Amygdala (tissue), 56 donors: ENCODE data around the gene ODC1.

Experiments
- DNase-seq, 56 donors: peaks; one replicate each; lab custom pipeline; 2025; lab: John Stamatoyannopoulos, UW

Gene ODC1

DNA sequence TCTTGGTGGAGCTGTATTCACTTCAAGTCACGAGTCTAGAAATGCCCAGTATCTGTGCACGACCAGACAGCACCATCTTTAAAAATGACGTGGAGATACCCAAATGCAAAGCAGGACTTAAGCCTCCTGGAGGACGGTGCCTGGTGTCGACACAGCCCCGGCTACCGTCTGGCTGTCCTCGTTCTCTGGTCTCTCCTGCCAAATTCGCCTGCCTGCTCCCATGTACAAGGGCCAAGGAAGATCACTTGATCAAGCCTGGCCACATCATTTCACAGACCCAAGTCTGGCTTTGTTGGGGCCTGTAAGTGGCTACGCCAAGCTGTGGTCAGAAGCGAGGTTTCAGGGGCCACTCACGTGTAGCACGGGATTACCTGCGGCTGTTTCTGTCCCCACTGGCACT lies 9.4 kb downstream of the ODC1 start:
- DNase-seq, result no peak

DNA sequence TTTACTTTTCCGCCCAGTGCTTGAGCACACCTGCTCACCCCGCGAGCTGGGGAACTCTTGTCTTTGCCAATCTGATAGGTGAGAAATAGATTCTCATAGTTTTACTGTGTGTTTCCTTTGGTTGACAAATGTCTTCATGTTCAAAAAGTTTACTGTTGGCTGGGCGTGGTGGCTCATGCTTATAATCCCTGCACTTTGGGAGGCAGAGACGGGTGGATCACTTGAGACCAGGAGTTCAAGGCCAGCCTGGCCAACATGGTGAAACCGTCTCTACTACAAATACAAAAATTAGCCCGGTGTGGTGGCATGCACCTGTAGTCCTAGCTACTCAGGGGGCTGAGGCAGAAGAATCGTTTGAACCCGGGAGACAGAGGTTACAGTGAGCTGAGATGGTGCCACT lies 10.3 kb downstream of the ODC1 start:
- DNase-seq, result no peak

DNA sequence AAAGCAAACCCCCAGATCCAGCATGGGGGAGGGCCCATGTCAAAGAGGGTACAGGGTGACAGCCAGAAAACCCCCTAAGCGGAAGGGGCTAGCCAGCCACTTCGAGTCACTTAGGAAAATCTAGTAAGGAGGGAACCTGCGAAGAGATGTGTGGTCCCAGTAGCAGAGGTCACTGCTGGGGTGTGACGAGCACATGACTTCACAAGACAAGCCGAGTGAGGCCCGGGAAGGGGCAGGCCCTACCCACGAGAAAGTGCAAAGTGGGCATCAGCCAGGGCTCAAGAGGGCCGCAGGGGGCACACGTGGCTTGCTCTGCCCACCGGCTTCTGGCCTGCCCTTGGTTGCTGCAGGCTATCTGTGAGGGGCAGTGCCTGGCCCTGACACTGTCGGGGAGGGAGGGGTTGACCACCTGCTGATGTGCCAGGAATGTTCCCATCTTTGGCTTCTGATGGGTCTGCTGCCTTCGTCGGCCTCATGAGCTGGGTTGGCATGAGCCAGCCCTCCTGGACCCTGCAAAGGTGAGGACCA lies 11.5 kb downstream of the ODC1 start:
- DNase-seq, result no peak

DNA sequence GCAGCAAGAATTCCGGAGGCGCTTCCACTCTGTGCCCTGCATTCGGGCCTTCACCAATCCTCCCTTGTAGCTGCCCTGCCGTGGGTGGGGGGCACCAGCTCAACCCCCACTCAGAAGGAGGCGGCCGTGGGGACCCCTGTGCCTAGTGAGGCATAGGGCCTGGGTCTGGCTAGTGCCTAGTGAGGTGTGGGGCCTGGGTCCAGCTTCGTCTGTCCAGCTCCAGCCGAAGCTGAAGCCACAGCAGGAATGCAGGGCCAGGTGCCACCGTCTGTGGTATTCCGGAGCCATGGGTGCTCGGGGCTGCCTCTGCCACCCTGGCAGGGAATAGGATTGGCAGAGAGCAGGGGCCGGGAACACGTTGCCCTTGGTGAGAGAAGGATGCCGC lies 12.3 kb downstream of the ODC1 start:
- DNase-seq, result no peak

DNA sequence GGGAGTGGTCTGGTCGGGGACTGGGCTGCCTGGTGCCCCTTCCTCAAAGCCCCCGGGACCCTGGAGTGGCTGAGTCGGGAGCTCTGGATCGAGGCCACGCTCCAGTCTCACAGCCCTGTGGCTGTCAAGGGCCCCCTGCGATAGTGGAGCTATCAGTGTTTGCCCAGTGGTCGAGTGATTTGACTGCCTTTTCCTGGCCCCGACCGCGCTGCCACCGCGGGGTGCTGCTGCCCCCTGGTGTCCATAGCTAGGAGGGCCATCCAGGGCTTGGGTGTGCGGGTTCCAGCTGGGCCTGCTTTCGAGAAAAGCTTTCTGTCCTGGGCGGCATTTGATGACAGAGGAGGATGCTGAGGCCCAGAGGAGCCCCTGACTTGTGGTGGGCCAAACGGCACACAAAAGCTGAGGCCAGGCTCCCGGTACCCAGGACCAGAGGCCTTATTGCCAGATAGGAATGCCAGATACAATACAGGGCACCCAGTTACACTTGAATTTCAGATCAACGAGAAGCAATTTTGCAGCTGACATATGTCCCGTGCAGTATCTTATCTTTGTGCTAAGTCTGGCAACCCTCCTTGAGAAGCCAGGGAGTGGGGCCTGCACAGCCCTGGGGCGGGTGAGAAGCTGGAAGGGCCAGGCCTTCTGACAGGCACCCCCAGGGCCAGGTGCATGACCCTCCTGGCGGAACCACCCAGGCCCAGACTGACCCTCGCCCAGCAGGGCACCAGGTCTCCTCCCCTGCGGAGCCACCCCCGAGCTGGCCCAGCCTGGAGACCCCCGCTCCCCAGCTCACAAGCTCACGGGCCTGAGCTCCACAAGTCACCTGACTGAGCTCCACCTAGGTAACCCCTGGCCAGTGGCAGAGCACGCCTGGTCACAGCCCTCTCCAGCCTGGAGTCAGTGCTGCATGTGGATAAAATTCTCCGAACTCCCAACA lies 13.0 kb downstream of the ODC1 start:
- peak in 47 of 56 donors; percentile 12 to 80 (median 46) for DNase-seq

DNA sequence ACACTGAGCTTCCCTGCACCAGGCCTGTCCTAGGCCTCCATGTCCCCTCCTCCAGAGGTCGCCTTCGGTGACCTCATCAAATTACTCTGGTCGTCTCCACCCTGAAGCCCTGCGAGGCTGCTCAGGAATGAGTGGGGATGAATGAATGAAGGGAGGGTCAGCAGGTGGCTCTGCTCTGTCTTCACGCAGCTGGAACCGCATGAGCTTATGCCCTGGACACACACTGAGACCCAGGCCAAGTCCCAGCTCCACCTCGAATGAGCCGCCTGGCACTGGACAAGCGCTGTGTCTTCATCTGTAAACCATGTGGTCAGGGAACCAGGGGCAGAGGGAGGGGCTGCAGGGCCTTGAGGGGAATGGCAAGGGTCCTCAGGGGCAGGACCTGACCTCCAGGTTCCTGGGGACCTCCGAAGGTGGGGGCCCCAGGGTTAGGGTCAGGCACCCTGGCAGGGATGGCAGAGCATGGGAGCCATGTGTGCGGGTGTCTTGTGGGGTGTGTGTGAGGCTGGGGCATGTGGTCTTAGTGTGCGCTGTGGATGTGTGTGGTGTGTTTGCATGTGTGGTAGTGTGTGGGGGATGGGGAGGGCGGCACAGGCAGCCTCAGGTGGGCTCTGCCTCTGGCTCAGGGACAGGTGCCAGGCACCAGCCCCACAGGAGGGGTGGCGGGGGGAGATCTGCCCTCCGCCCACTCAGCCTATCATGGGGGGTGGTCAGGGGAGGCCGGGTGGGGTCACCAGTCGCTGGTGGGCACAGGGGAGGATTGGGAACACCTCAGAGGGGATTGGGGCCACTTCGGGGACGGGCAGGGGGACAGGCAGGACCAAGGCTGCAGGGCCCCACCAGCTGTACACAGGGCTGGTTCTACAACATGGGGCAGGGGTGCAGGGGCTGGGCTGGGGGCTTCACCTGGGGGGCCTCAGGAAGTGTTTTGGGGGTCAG lies 13.9 kb downstream of the ODC1 start:
- DNase-seq, result no peak

DNA sequence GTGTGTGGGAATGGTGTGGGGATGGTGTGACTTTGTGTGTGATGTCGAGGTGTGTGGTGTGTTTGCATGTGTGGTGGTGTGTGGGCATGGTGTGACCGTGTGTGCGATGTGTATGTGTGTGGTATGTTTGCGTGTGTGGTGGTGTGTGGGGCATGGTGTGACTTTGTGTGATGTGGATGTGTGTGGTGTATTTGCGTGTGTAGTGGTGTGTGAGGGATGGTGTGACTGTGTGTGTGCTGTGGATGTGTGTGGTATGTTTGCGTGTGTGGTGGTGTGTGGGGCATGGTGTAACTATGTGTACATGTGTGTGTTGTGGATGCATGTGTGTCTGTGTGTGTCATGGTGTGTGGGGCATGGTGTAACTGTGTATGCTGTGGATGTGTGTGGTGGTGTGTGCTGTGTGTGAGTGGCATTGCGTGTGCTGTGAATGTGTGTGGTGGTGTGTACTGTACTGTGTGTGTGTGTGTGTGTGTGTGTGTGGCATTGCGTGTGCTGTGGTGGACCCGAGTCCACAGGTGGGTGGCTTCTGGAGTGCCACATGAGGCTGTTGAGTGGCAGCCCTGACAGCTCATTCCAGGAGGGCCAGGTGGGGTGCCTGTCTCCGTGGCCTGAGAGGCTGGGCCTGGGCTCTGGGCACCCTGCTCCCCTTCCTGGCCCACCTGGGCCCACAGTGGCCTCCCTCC lies 14.7 kb downstream of the ODC1 start:
- DNase-seq, result no peak

DNA sequence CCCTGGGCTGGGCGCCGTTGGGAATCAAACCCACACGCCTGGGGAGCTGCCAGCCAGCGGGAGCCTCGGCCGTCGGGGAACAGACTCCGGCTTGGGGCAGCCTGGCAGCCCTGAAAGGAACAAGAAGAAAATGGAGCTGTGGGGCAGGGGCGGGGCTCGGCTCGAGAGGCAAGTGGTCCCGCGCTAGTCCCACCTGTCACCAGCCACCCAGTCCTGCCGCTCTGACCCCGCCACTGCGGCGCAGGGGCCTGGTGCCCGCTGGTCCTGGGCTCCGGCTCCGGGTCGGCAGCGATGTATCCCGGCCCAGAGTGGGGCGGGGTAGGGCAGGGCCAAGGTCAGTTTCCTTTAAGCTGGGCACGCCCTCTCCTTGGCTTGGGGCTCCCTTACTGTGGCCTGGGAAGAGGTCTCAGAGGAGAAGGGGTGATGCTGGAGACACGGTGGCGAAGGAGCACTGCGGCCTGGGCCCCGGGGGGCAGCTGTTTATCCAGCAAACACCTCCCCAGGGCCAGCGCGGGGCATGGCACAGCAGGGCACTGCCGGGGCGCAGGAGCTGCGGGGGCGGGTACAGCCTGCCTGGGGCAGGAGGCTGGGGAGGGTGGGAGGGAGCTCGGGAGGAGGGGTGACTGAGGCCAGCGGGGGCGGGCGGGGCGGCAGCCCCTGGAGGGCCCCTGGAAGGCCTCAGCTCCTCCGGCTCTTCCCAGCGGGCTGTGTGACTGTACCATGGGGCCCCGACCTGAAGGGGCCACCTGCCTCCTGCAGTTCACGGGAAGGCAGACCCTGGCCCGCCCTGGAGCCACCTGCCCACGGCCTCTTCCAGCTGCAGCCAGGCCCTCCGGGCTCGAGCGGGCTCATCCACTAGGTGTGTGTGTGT lies 15.6 kb downstream of the ODC1 start:
- DNase-seq, result no peak

DNA sequence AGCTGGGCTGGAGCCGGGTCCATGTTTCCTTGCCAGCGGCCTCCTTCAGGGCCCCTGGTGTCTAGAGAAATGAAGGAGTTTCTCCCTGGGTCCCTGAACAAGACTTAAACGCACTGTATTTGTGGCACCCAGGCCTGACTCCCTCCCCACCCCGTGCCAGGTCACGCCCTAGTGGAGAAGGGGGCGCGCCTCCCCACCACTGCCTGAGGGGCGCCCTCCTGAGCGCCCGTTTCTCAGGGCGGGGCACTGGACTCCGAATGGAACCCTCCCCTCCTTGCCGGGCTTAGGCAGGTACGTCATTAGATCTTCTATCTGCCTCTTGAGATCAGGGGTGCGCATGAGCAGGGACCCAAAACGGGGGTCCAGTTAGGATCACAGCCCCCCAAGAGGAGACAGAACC lies 16.3 kb downstream of the ODC1 start:
- DNase-seq, result no peak

DNA sequence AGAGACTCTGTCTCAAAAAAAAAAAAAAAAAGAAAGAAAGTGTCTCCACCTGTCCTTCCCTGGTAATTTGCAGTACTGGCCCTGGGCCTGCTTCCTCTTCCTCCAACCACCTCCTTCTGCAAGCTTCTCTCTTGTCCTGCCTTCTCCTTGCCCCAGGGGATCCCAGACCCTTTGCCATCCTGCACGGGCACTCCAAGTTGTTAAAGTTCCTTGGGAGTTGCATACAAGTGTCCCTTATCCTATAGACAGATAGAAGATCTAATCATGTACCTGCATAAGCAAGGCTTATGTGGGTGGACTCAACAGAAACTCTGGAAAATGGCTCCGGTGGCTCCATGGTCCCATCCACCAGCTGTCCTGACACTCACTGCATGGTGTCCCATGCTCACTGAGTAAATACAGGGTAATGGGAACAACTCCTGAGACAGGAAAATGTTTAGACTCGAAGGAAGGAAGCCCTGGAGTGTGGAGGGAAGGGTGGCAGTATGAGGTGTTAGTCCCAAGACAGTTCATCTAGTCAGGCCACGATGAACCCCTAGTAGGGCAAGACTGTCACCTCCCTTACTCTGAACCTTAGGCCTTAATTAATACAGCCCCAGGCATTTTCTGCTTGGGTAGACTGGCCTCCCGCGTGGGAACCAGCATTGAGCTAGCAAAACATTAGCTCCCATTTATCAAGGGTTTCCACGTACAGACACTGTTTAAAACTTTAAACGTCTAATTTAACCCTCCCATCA lies 17.1 kb downstream of the ODC1 start:
- no peak for DNase-seq

DNA sequence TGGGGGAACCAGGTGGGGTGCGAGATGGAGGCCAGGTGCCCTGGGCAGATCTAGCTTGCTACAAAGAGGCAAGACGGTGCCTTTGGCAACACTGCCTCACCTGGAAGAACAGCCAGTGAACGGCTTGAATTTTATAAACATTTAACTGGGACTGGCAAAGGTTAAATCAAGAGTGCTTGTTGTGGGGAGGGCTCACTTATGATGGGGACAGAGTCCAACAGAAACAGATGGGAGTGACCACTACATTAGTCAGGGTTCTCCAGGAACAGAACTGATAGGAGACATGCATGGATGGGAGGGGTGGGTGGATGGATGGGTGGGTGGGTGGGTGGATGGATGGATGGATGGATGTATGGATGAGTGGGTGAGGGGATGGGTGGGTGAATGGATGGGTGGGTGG lies 19.2 kb downstream of the ODC1 start:
- DNase-seq, result no peak

DNA sequence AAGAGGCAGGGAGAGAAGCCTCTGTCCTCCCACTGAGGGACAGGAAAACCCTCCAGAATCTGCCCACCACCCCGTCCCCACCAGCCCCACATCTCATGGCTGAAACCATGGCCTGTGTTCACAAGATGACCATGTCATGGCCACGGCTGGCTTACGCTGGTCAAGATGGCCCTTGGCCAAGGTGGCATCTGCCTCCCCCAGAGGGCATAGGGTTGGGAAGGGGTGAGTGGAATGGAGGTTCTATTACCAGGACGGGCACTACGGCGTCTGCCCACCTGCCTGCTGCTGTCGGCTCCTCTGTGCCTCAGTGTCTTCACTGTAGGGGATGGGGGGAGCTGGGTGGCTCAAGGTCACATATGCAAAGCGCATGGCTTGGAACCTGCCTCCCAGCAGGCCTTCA lies 19.8 kb downstream of the ODC1 start:
- no peak for DNase-seq

DNA sequence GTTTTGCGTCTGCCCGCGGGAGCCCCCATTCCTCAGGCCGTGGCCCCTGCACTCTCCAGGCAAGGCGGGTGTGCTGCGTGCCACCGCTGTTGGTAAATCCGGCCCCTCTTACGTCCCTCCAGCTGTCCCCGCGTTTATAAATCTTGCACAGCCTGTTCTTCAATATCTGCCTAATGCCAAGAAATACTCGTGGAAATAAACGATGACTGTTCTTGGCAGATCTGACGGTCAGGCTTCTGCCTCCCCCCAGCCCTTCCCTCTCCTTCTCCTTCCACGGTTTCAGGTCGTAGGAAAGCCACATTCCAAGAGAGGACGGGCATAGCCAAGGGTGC lies 20.5 kb downstream of the ODC1 start:
- DNase-seq, result no peak

DNA sequence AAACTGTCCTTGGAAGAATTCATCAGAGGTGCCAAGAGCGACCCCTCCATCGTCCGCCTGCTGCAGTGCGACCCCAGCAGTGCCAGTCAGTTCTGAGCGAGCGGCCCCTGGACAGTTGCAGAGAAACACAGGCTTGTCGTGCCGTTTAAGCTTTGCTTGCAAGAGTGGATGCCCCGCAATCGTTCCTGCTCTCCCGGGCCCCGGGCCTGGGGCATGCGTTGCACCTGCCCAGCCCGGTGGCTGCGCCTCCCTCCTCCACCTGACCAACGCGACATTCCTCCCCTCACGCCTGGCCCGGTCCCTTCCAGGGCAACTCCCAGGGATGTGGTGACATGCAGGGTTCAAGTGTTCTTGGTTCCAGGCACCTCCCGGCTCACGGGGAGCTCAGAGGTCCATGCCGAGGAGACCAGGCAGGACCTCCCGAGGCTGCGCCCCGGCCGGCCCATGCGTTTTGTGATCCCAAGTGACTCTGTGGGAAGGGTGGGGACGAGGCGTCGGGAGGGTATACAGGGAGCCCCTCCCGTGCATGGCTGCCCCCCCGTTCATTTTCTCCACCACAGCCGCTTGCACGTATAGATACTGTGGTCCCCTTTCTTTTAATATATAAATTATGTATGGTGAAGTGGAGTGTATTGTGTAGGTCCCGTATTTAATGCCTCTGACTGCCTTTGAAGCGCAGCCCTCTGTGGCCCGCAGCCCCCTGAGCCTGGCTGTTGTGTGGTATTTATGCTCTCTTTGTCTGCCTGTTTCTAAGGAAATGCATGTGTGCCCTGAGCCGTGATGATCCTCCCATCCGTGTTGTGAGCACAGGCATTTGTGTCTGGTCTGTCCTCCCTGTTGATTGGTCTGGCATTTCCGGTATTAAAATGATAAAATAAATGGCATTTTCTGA lies 21.2 kb downstream of the ODC1 start:
- no peak for DNase-seq

DNA sequence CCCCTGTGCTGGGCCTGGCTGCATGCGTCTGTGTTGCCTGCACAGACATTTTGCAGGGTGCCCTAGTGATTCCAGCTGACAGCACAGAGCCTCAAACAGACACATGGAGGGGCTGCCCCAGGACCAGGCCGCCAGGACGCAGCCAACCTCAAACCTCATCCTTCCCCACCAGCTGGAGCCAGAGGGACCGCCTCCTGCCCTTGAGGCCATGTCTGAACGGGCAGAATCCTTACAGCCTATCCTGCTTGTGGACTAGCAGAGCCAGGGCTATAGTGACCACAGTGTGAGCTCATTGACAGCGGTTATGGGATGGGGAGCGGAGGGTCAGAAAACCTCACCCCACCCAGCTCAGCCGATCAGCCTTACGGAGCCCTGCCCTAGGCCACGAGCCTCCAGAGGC lies 22.4 kb downstream of the ODC1 start:
- DNase-seq, result no peak

DNA sequence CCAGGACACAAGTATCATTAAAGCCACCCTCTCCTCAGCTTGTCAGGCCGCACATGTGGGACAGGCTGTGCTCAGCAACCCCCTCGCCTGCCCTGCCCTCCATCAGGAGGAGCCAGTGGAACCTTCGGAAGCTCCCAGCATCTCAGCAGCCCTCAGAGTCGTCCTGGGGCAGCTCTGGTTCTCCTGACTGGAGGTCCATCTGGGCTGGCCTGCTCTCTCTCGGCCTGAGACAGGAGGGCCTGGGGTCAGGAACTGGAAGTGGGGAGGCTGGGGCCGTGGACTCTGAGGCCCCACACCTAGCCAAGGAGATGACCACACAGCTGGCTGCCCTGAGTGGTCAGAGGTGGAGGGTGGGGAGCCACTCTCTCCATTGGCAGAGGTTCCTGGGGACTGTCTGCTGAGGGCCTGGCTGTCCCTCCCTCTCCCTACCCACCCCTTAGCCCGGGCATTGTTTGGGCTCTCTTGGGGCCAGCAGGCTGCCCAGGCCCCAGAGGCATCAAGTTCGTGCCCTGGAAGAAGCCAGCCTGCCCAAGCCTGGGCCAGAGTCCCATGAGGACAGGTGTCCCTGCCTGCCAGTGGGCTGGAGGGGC lies 23.1 kb downstream of the ODC1 start:
- no peak for DNase-seq

DNA sequence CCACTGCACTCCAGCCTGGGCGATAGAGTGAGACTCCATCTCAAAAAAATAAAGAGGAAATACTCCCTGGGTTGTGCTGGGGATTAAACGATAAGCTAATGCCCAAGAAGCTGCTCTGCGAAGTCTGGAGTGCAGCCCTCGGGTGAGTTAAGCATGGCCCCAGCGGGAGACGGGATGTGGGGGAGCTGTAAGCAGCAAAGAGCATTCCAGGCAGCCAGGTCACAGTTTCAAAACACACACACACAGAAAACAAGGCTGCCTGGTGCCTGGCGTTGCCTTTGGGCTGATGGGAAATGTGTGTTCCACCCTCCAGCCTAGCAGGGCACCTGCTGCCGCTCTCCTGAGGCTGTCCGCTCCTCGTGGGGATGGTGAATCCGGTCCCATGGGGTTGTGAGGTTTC lies 24.1 kb downstream of the ODC1 start:
- no peak for DNase-seq

DNA sequence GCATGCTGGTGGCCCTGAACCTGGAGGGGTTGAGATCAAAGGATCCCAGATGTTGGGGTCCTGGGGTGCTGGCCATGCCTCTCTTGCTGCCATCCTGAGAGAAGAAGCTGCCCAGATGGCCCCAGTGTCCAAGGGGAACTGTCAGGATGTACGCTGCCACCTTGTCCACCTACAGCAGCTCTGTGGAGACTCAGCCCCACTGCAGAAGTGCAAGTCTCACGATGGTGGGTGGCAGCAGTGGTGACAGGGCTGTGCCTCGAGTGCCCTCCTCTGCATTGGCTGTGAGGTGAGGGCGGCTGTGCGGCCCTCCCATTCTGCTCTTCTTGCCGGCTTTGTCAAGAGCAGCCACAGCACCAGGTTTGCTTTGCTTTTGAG lies 24.7 kb downstream of the ODC1 start:
- no peak for DNase-seq
